A549 (cell line): ENCODE results near the gene AMDHD2.

ENCODE experiments used
- CTCF ChIP-seq: fragments of >200 bp; sonication (Bioruptor Twin); formaldehyde crosslinking; IDR thresholded peaks from 3 replicates; pipeline ENCODE4 v1.5.1; 2016
- JUN ChIP-seq, 2 experiments: fragments of >200 bp; sonication (Bioruptor Twin); formaldehyde crosslinking; IDR thresholded peaks; 2 replicates in 1 of 2; 3 replicates in 1 of 2; pipeline ENCODE4 v1.6.1; 2016 to 2017
- POLR2A ChIP-seq: IDR thresholded peaks from 2 replicates; pipeline ENCODE4 v1.6.1; 2012; ENCODE audit warnings: mild to moderate bottlenecking, low read length

DNA sequence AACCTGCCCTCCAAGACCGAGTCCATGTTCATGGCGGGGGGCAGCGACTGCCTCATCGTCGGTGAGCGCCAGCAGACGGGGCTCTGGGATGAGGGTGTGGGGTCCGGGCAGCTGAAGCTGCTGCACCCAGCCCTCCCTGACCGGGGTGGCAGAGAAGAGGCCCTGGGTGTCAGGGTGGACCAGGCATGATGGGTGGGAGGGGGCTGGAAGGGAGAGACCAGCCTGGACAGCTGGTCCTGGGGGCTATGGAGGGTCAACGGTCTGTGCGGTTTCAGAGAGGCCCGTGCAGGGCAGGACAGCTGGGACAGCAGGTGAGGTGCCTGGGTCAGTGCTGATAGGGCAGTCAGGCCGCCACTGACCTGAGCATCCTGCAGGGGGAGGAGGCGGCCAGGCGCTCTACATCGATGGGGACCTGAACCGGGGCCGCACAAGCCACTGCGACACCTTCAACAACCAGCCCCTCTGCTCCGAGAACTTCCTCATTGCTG is 19.7 kb upstream of the AMDHD2 start:
- no peak for TF ChIP-seq POLR2A
- TF ChIP-seq CTCF, result no peak
- TF ChIP-seq JUN (IDR thresholded peaks at IDR 0.05), result no peak
